ENCODE results near the gene TPBGL. TPM values are rescaled to one million over a fixed set of nuclear protein-coding genes. Genes with fewer than 3 reads are reported as not detected.

Gene TPBGL
- total and polyA plus RNA-seq, 5 donors from 2014 or later: 0.11 to 0.12 TPM; not detected in 3

DNA sequence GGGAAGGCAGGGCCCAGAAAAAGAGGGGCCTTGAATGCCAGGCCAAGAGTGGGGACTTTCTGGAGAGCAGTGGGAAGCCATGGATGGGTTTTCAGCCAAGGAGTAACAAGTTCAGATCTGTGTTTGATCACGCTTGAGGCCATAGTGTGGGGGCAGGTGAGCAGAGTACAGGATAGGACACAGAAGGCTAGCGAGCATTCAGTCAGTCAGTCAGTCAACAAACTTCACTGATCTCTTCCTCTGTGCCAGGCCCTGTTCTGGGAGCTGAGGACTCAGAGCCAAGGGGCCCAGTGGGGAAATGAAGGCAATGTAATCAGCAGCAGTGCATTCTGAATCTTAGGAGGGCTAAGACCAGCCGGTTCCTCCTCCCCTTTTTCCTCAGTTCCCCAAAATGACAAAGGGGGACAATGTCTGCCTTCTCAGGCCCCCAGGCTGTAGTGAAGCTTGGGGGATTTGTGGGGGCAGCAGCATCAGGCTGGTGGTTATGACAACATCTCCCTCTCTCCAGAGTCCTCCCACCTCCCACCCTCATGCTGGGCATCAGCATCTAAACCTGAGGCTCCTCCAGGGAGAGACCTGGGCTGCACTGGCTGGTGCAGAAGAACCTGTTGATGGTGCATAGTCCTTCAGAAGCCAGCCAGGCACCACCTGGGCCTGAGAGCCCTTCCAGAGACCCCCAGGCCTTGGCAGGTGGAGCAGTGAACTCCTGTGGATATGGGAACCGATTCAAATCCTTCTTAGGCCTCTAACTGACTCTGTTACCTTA, 42.9 kb upstream of the TPBGL start:
- Histone ChIP-seq H3K4me1 (ENCODE audit: control insufficient read depth, insufficient read depth, low read length, poor library complexity, severe bottlenecking) (no peaks in the 10 kb centered on the region), H3K27ac (ENCODE audit: insufficient read depth, low read length, poor library complexity, severe bottlenecking) (no peak overlapping the region), H3K36me3 (ENCODE audit: control insufficient read depth, insufficient read depth, low read length) (no peaks in the 10 kb centered on the region), H3K9me3 (ENCODE audit: control insufficient read depth in 2 of 2, low read length in 2 of 2) (no peaks in the 10 kb centered on the region), H3K4me3 (ENCODE audit: low read depth, low read length) (no peak overlapping the region), H3K27me3 (ENCODE audit: control insufficient read depth, insufficient read depth, low read length) (no peaks in the 10 kb centered on the region)
- ATAC-seq (ENCODE audit: low read depth in 2 of 2) (no peak), DNase-seq (no peak)
- Mint-ChIP-seq H3K36me3 (no peaks in the 10 kb centered on the region), H3K27ac (no peak overlapping the region), H3K4me1 (no peaks in the 10 kb centered on the region), H3K27me3 (peaks cover 14% of the 10 kb centered on the region), H3K9me3 (no peaks in the 10 kb centered on the region), H3K4me3 (no peak overlapping the region)

DNA sequence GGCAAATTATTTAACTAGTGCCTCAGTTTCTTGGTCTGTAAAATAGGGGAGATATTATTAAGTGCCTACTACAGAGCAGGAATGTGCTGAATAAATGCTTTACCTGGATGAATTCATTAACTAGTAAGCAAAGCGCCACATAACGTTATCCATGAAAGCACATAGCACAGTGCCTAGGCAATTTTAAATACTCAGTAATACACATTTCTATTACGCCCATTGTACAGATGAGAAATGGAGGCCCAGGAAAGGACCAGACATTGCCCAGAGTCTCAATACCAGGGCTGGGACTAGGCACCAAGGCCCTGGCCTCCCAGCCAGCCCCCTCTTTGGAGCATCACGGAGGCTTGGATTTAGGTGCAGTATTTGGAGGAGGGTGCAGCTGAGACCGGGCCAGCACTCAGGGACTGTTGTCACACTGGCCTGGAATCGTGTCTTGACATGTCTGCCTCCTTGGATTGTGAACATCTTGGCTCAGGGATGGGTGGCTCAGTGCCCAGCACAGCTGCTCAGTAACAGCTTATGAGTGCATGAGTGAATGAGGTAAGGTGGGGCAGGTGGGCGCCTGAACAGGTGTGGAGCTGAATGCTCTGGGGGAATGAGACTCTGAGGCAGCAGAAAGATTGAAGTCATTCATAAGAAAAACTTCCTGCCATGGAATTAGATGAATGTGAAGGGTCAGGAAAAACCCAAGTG, 42.1 kb upstream of the TPBGL start:
- DNase-seq (no peak), ATAC-seq (ENCODE audit: low read depth in 2 of 2) (no peak)
- Histone ChIP-seq H3K27me3 (ENCODE audit: control insufficient read depth, insufficient read depth, low read length) (no peaks in the 10 kb centered on the region), H3K27ac (ENCODE audit: insufficient read depth, low read length, poor library complexity, severe bottlenecking) (no peak overlapping the region), H3K36me3 (ENCODE audit: control insufficient read depth, insufficient read depth, low read length) (no peaks in the 10 kb centered on the region), H3K9me3 (ENCODE audit: control insufficient read depth in 2 of 2, low read length in 2 of 2) (no peaks in the 10 kb centered on the region), H3K4me1 (ENCODE audit: control insufficient read depth, insufficient read depth, low read length, poor library complexity, severe bottlenecking) (no peaks in the 10 kb centered on the region), H3K4me3 (ENCODE audit: low read depth, low read length) (no peak overlapping the region)
- H3K36me3 Mint-ChIP-seq: no peaks in the 10 kb centered on the region
- peaks cover 14% of the 10 kb centered on the region for H3K27me3 Mint-ChIP-seq
- no peak overlapping the region for H3K4me3 Mint-ChIP-seq
- H3K27ac Mint-ChIP-seq: no peak overlapping the region
- H3K4me1 Mint-ChIP-seq: no peaks in the 10 kb centered on the region
- no peaks in the 10 kb centered on the region for H3K9me3 Mint-ChIP-seq

DNA sequence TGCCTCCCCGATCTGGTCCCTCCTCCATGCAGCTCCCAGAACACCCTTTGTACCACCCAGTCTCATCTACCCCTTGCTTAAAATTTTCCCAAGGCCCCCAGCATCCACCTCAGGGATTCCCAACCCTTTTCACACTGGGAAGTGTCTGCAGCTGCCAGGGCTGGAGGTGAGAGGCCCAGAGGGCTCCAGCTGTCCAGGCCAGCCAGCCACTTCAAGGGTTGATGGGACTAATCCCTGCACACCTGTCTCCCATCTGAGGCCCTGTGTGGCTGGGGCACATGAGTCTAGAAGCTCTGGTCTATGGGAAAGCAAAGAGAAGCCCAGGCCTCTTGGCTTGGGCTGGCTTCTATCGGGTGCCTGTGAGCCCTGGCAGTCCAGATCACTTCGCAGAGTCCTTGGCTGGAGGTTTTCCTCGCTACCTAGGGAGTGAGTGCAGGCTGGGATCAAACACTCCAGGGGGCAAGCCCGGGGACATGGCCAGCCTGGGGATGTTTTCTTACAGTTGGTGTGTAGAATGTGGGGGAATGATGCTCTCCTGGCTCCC, 41.1 kb upstream of the TPBGL start:
- H3K27ac ChIP-seq (ENCODE audit: insufficient read depth, low read length, poor library complexity, severe bottlenecking): no peak overlapping the region
- H3K4me3 ChIP-seq (ENCODE audit: low read depth, low read length): no peak overlapping the region
- Mint-ChIP-seq H3K36me3 (no peaks in the 10 kb centered on the region), H3K27me3 (peaks cover 13% of the 10 kb centered on the region), H3K4me1 (no peaks in the 10 kb centered on the region), H3K9me3 (no peaks in the 10 kb centered on the region), H3K4me3 (no peak overlapping the region), H3K27ac (peak overlapping the region in 1 of 3 donors; percentile 48)
- no peaks in the 10 kb centered on the region for H3K4me1 ChIP-seq (ENCODE audit: control insufficient read depth, insufficient read depth, low read length, poor library complexity, severe bottlenecking)
- ATAC-seq (ENCODE audit: low read depth in 2 of 2) (no peak), DNase-seq (no peak)
- no peaks in the 10 kb centered on the region for H3K9me3 ChIP-seq (ENCODE audit: control insufficient read depth in 2 of 2, low read length in 2 of 2)
- H3K36me3 ChIP-seq (ENCODE audit: control insufficient read depth, insufficient read depth, low read length): no peaks in the 10 kb centered on the region
- no peaks in the 10 kb centered on the region for H3K27me3 ChIP-seq (ENCODE audit: control insufficient read depth, insufficient read depth, low read length)

DNA sequence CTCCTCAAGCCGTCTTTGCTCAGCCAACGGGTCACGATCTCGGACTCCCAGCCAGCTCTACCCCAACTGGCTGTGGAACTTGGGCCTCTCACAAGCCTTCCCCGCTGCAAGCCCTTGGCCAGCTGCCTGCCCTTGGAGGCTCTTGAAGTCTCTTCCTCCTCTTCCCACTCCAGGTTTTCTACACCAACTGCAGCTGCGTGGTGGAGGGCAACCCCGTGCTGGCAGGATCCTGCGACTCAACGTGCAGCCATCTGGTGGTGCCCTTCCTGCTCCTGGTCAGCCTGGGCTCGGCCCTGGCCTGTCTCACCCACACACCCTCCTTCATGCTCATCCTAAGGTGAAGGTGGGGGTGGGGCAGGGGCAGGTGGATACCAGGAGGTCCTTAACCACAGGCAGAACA, 40.5 kb upstream of the TPBGL start:
- DNase-seq (no peak), ATAC-seq (ENCODE audit: low read depth in 2 of 2) (no peak)
- Mint-ChIP-seq H3K4me3 (no peak overlapping the region), H3K27ac (no peak overlapping the region), H3K27me3 (peaks cover 10% of the 10 kb centered on the region), H3K36me3 (no peaks in the 10 kb centered on the region), H3K9me3 (no peaks in the 10 kb centered on the region), H3K4me1 (no peaks in the 10 kb centered on the region)
- Histone ChIP-seq H3K9me3 (ENCODE audit: control insufficient read depth in 2 of 2, low read length in 2 of 2) (no peaks in the 10 kb centered on the region), H3K27ac (ENCODE audit: insufficient read depth, low read length, poor library complexity, severe bottlenecking) (no peak overlapping the region), H3K27me3 (ENCODE audit: control insufficient read depth, insufficient read depth, low read length) (no peaks in the 10 kb centered on the region), H3K36me3 (ENCODE audit: control insufficient read depth, insufficient read depth, low read length) (no peaks in the 10 kb centered on the region), H3K4me1 (ENCODE audit: control insufficient read depth, insufficient read depth, low read length, poor library complexity, severe bottlenecking) (no peaks in the 10 kb centered on the region), H3K4me3 (ENCODE audit: low read depth, low read length) (no peak overlapping the region)

DNA sequence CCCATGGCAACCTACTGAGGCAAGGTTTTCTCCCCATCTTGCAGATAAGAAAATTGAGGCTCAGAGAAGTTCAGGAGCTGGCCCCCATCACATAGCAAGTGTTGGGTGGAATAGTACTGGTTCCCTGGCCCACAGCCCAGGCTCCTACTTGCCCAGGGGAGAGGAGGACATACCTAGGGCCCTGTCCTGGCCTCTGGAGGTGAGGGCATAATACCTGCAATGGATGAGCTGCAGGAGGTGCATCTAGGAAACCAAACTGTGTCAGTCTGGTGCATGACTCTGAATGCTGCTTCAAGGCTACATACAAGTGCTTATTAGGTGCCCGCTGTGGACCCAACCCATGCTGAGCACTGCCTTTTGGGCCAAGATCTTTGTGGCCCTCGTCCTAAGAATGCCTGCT, 40.0 kb upstream of the TPBGL start:
- H3K4me3 ChIP-seq (ENCODE audit: low read depth, low read length): no peak overlapping the region
- H3K9me3 ChIP-seq (ENCODE audit: control insufficient read depth in 2 of 2, low read length in 2 of 2): no peaks in the 10 kb centered on the region
- Mint-ChIP-seq H3K27ac (no peak overlapping the region), H3K4me3 (no peak overlapping the region), H3K27me3 (peaks cover 10% of the 10 kb centered on the region), H3K9me3 (no peaks in the 10 kb centered on the region), H3K4me1 (no peaks in the 10 kb centered on the region), H3K36me3 (no peaks in the 10 kb centered on the region)
- DNase-seq (no peak), ATAC-seq (ENCODE audit: low read depth in 2 of 2) (no peak)
- no peaks in the 10 kb centered on the region for H3K27me3 ChIP-seq (ENCODE audit: control insufficient read depth, insufficient read depth, low read length)
- H3K4me1 ChIP-seq (ENCODE audit: control insufficient read depth, insufficient read depth, low read length, poor library complexity, severe bottlenecking): no peaks in the 10 kb centered on the region
- no peak overlapping the region for H3K27ac ChIP-seq (ENCODE audit: insufficient read depth, low read length, poor library complexity, severe bottlenecking)
- no peaks in the 10 kb centered on the region for H3K36me3 ChIP-seq (ENCODE audit: control insufficient read depth, insufficient read depth, low read length)

DNA sequence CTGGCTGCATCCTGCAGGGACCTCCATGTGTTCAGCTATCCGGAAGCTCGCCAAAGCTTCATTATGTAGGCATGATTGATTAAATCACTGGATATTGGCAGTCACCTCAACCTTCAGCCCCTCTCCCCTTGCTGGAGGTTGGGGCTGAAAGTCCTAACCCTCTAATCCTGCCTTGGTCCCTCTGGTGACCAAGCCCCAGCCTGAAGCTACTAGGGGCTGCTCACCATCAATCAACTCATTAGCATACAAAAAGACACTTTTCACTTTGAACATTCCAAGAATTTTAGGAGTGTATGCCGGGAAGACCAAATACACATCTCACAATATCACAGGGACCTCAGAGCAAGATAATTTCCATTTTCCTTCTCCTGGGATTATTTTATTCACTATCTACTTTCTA, 38.8 kb upstream of the TPBGL start:
- Histone ChIP-seq H3K4me3 (ENCODE audit: low read depth, low read length) (no peak overlapping the region), H3K9me3 (ENCODE audit: control insufficient read depth in 2 of 2, low read length in 2 of 2) (no peaks in the 10 kb centered on the region), H3K27me3 (ENCODE audit: control insufficient read depth, insufficient read depth, low read length) (no peaks in the 10 kb centered on the region), H3K36me3 (ENCODE audit: control insufficient read depth, insufficient read depth, low read length) (no peaks in the 10 kb centered on the region), H3K4me1 (ENCODE audit: control insufficient read depth, insufficient read depth, low read length, poor library complexity, severe bottlenecking) (no peaks in the 10 kb centered on the region), H3K27ac (ENCODE audit: insufficient read depth, low read length, poor library complexity, severe bottlenecking) (no peak overlapping the region)
- Mint-ChIP-seq H3K4me3 (no peak overlapping the region), H3K36me3 (no peaks in the 10 kb centered on the region), H3K27ac (no peak overlapping the region), H3K9me3 (no peaks in the 10 kb centered on the region), H3K27me3 (peaks cover 12% of the 10 kb centered on the region), H3K4me1 (no peaks in the 10 kb centered on the region)
- DNase-seq (no peak), ATAC-seq (ENCODE audit: low read depth in 2 of 2) (no peak)

DNA sequence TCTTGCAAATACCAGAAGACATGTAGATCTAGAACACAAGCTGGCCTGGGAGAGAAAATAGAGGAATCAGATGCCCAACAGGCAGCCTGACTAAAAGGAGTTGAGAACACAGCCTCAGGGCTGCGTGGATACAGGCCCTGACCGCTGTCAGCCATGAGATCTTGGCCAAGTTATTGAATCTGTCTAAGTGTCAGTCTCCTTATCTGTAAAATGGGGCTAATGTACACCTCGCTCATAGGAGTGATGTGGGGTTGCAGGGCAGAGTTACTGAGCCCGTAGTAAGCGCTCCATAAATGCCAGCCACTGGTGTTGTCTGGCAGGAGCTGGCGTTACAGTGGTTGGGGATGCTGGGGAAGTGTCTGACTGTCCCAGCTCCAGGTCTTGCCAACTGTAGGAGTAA, 38.4 kb upstream of the TPBGL start:
- Mint-ChIP-seq H3K4me1 (no peaks in the 10 kb centered on the region), H3K27ac (no peak overlapping the region), H3K36me3 (no peaks in the 10 kb centered on the region), H3K27me3 (peaks cover 14% of the 10 kb centered on the region), H3K4me3 (no peak overlapping the region), H3K9me3 (no peaks in the 10 kb centered on the region)
- Histone ChIP-seq H3K9me3 (ENCODE audit: control insufficient read depth in 2 of 2, low read length in 2 of 2) (no peaks in the 10 kb centered on the region), H3K27me3 (ENCODE audit: control insufficient read depth, insufficient read depth, low read length) (no peaks in the 10 kb centered on the region), H3K4me1 (ENCODE audit: control insufficient read depth, insufficient read depth, low read length, poor library complexity, severe bottlenecking) (no peaks in the 10 kb centered on the region), H3K36me3 (ENCODE audit: control insufficient read depth, insufficient read depth, low read length) (no peaks in the 10 kb centered on the region), H3K4me3 (ENCODE audit: low read depth, low read length) (no peak overlapping the region), H3K27ac (ENCODE audit: insufficient read depth, low read length, poor library complexity, severe bottlenecking) (no peak overlapping the region)
- no peak for DNase-seq
- no peak for ATAC-seq (ENCODE audit: low read depth in 2 of 2)

DNA sequence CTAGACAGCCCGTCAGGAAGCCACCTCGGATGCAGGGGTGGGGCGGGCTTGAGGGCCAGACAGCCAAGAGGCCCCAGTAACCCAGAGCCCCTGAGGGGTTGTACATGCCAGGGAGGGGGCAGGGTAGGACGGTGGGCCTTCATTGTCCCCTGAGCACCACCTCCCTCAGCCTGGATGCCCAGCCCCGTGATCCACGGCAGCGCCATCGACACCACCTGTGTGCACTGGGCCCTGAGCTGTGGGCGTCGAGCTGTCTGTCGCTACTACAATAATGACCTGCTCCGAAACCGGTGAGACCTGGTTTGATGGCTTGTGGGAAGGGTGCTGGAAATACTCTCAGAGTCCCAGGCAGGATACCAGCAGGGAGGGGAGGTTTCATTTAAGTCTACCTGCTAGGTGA, 37.4 kb upstream of the TPBGL start:
- Histone ChIP-seq H3K36me3 (ENCODE audit: control insufficient read depth, insufficient read depth, low read length) (no peaks in the 10 kb centered on the region), H3K9me3 (ENCODE audit: control insufficient read depth in 2 of 2, low read length in 2 of 2) (no peaks in the 10 kb centered on the region), H3K27ac (ENCODE audit: insufficient read depth, low read length, poor library complexity, severe bottlenecking) (no peak overlapping the region), H3K27me3 (ENCODE audit: control insufficient read depth, insufficient read depth, low read length) (no peaks in the 10 kb centered on the region), H3K4me1 (ENCODE audit: control insufficient read depth, insufficient read depth, low read length, poor library complexity, severe bottlenecking) (no peaks in the 10 kb centered on the region), H3K4me3 (ENCODE audit: low read depth, low read length) (no peak overlapping the region)
- ATAC-seq (ENCODE audit: low read depth in 2 of 2) (no peak), DNase-seq (no peak)
- Mint-ChIP-seq H3K36me3 (no peaks in the 10 kb centered on the region), H3K27me3 (peaks cover 14% of the 10 kb centered on the region), H3K27ac (no peak overlapping the region), H3K9me3 (no peaks in the 10 kb centered on the region), H3K4me3 (no peak overlapping the region), H3K4me1 (no peaks in the 10 kb centered on the region)
